Peyer's patch (tissue), 4 donors: ENCODE results near the gene HDAC11. TPM values are rescaled to one million over a fixed set of nuclear protein-coding genes. Genes with fewer than 3 reads are reported as not detected.
A peak's percentile ranks its signal among the peaks of the same experiment; 100 is the strongest.

Experiments
- DNase-seq, 3 donors: peaks; one replicate each; pipeline ENCODE4 v3.0.0-alpha.2; 2017 to 2019
- H3K27ac ChIP-seq, 4 donors: fragments of 200-600 bp; sonication (generic); one replicate each; pipeline ENCODE4 v1.5.1; 2016 to 2019
- H3K27me3 ChIP-seq, 2 donors: fragments of 200-600 bp; sonication (generic); one replicate each; pipeline ENCODE4 v1.5.1; 2019
- H3K36me3 ChIP-seq, 3 donors: fragments of 200-600 bp; sonication (generic); one replicate each; pipeline ENCODE4 v1.5.1; 2016 to 2019
- H3K4me1 ChIP-seq, 4 donors: fragments of 200-600 bp; sonication (generic); one replicate each; pipeline ENCODE4 v1.5.1; 2016 to 2019
- H3K4me3 ChIP-seq, 4 donors: fragments of 200-600 bp; sonication (generic); 1 replicate in 3 of 4; 2 replicates in 1 of 4; pipeline ENCODE4 v1.5.1; 2016 to 2019; ENCODE audit warnings: mild to moderate bottlenecking in 1 of 4
- H3K9me3 ChIP-seq, 4 donors: fragments of 200-600 bp; sonication (generic); one replicate each; pipeline ENCODE4 v1.5.1; 2016 to 2019; ENCODE audit warnings: mild to moderate bottlenecking in 1 of 4
- CTCF ChIP-seq, 6 experiments: fragments of 450-650 bp in 4 of 6; fragments of 200-600 bp in 2 of 6; sonication (generic) in 1 of 6; IDR thresholded peaks; one replicate each; pipeline ENCODE4 v1.5.1; 2017 to 2019; ENCODE audit warnings: antibody characterized with exemption in 6 of 6, mild to moderate bottlenecking in 3 of 6, moderate library complexity in 1 of 6
- POLR2A ChIP-seq, 2 donors: fragments of 450-650 bp; IDR thresholded peaks; one replicate each; pipeline ENCODE4 v1.5.1; 2017; ENCODE audit warnings: antibody characterized with exemption in 2 of 2, mild to moderate bottlenecking in 2 of 2, moderate library complexity in 2 of 2
- total RNA-seq, 4 donors: library from RNA; depleted of rRNA; stranded (reverse); fragments of >200 nt; gene quantifications; one replicate each; pipeline ENCODE4 v1.1.0, GENCODE V29; 2016

The HDAC11 gene
- total RNA-seq, 4 donors from 2014 or later: 17.7 to 28.5 (median 21.3) TPM

- no peak for TF ChIP-seq POLR2A (IDR thresholded peaks at IDR 0.05)
- peak in 3 of 6 experiments; percentile 13 to 25 (median 20) for TF ChIP-seq CTCF (IDR thresholded peaks at IDR 0.05)
- no peak overlapping the region for H3K27ac ChIP-seq
- no peaks in the 10 kb centered on the region for H3K4me1 ChIP-seq
- H3K9me3 ChIP-seq: no peaks in the 10 kb centered on the region
- peak in 1 of 3 donors; percentile 39 for DNase-seq
- H3K36me3 ChIP-seq: peaks cover 0 to 18% (median 0%) of the 10 kb centered on the region in 3 donors
- no peaks in the 10 kb centered on the region for H3K27me3 ChIP-seq
- no peak overlapping the region for H3K4me3 ChIP-seq
Observed at GRCh38 chr3:13500133-13500885, 20.2 kb downstream of the HDAC11 start.

- Histone ChIP-seq H3K27ac (no peak overlapping the region), H3K4me1 (no peaks in the 10 kb centered on the region), H3K9me3 (no peaks in the 10 kb centered on the region), H3K4me3 (no peak overlapping the region), H3K27me3 (no peaks in the 10 kb centered on the region), H3K36me3 (peaks cover 0 to 18% (median 0%) of the 10 kb centered on the region in 3 donors)
- peak in 1 of 3 donors; percentile 5 for DNase-seq
- TF ChIP-seq POLR2A (IDR thresholded peaks at IDR 0.05) (no peak), CTCF (IDR thresholded peaks at IDR 0.05) (no peak)
Observed at GRCh38 chr3:13501056-13501455, 20.9 kb downstream of the HDAC11 start.

GRCh38 chr3:13501521-13501920, 21.4 kb downstream of the HDAC11 start:
- Histone ChIP-seq H3K4me3 (no peak overlapping the region), H3K4me1 (no peaks in the 10 kb centered on the region), H3K27me3 (no peaks in the 10 kb centered on the region), H3K27ac (no peak overlapping the region), H3K36me3 (peaks cover 0 to 18% (median 0%) of the 10 kb centered on the region in 3 donors), H3K9me3 (no peaks in the 10 kb centered on the region)
- peak in 1 of 3 donors; percentile 29 for DNase-seq
- TF ChIP-seq CTCF (IDR thresholded peaks at IDR 0.05) (no peak), POLR2A (IDR thresholded peaks at IDR 0.05) (no peak)

- Histone ChIP-seq H3K27ac (no peak overlapping the region), H3K9me3 (no peaks in the 10 kb centered on the region), H3K4me3 (no peak overlapping the region), H3K27me3 (no peaks in the 10 kb centered on the region), H3K4me1 (no peaks in the 10 kb centered on the region), H3K36me3 (peaks cover 0 to 18% (median 0%) of the 10 kb centered on the region in 3 donors)
- no peak for TF ChIP-seq POLR2A (IDR thresholded peaks at IDR 0.05)
- TF ChIP-seq CTCF (IDR thresholded peaks at IDR 0.05): no peak
- DNase-seq: peak in 1 of 3 donors; percentile 34
Observed at GRCh38 chr3:13501958-13502790, 22.1 kb downstream of the HDAC11 start.

- Histone ChIP-seq H3K4me1 (no peaks in the 10 kb centered on the region), H3K27ac (no peak overlapping the region), H3K9me3 (no peaks in the 10 kb centered on the region), H3K4me3 (no peak overlapping the region), H3K27me3 (no peaks in the 10 kb centered on the region), H3K36me3 (peaks cover 0 to 18% (median 0%) of the 10 kb centered on the region in 3 donors)
- TF ChIP-seq POLR2A (IDR thresholded peaks at IDR 0.05) (no peak), CTCF (IDR thresholded peaks at IDR 0.05) (no peak)
- no peak for DNase-seq
Observed at GRCh38 chr3:13502791-13503060, 22.6 kb downstream of the HDAC11 start.
